NCI-H82 treated with DMSO at 0.1 percent for 48 hours (cell line): ENCODE data around the gene NLGN3.

Experiments used
- DNase-seq: peaks from one replicate; lab custom pipeline; 2025; ENCODE audit not compliant: unreplicated experiment; lab: John Stamatoyannopoulos, UW

NLGN3 gene

GRCh38 chrX:71118032-71118984 lies 26.3 kb upstream of the NLGN3 start, which contains the start of gene MED12:
TSS of gene MED12 (plus strand) at chrX:71118596. CDS start at chrX:71118755, 159 bp downstream.
- DNase-seq: peak; percentile 48

GRCh38 chrX:71118985-71119535 lies 25.6 kb upstream of the NLGN3 start:
- no peak for DNase-seq

- DNase-seq: no peak
Measured at GRCh38 chrX:71128166-71128833, 16.3 kb upstream of the NLGN3 start.

GRCh38 chrX:71128915-71129765 lies 15.5 kb upstream of the NLGN3 start:
- no peak for DNase-seq

DNA sequence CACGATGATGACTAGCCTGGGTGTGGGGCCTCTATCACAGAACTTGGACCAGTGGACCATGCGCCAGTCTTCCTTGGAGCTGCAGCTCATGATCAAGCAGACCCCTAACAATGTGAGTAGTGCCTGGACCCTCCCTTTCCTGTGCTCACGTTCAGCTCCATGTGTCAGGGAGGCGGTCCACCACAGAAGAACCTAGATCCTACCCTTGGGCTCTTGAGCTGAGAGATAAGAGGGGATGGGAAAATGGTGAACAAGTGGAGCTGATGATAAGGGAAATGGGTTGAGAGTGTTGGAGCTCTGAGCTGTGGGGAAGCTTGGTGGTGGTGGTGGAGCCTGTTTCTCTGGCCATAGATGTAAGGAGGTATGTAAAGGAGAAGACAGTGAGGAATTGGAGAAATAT lies 13.1 kb upstream of the NLGN3 start:
- DNase-seq: no peak

- DNase-seq: no peak
Measured at GRCh38 chrX:71140440-71140839, 4.2 kb upstream of the NLGN3 start.

DNA sequence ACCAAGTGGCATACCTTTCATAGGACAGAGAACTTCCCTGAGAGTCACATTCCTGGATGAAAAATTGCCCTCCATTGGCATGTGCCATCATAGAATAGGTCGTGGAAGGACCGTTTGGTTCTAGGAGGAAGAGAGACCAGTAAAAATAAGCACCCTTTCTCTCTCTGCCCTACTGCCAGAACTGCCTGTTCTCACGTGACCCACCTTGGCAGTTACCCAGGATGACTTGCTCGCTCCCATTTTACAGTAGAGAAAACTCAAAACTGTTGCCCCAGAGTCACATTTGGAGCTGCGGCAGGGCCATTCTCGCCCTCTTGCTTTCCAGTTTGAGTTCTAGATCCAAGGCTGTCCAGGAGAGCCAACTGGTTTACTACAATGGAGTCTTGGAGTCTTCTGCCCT lies 1.1 kb upstream of the NLGN3 start:
- DNase-seq: no peak

DNA sequence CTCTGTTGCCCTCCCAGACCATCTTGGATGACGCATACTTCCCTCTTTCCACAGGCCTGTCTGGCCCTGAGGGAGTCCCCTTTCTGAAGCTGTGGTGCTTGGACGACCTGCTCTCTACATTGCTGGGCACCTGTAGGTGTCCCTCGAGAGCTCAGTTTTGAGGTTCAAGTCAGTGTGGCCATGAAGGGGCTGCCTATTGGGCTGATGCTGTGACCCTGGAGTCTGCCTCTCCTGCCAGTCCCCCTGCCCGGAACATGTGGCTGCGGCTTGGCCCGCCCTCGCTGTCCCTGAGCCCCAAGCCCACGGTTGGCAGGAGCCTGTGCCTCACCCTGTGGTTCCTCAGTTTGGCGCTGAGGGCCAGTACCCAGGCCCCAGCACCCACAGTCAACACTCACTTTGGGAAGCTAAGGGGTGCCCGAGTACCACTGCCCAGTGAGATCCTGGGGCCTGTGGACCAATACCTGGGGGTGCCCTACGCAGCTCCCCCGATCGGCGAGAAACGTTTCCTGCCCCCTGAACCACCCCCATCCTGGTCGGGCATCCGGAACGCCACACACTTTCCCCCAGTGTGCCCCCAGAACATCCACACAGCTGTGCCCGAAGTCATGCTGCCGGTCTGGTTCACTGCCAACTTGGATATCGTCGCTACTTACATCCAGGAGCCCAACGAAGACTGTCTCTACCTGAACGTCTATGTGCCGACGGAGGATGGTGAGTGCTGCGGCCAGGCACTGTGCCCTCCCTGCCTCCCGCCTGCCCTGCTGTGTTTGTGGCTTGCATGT lies 3.0 kb downstream of the NLGN3 start:
- no peak for DNase-seq

GRCh38 chrX:71148278-71148663 lies 3.6 kb downstream of the NLGN3 start:
- DNase-seq: no peak

DNA sequence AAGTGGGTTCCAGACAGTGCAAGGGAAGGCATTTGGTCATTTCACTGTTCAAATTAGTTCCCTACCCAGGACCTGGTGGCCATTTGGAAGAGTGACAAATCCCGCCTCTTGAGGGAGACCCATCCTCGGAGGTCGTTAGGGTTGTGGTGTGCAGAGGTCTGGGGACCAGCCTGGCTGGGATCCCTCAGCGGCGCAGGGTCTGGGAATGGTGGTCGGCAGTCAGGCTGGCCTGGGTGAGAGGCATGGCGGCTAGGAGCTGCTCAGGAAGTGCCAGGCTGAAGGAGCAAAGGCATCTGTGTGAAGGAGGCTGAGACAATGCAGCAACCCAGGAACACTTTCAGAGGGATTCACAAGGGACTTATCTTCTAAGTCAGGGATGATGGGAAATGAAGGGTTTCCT lies 6.7 kb downstream of the NLGN3 start:
- no peak for DNase-seq

- DNase-seq: no peak
Measured at GRCh38 chrX:71154196-71154595, 9.6 kb downstream of the NLGN3 start.

DNA sequence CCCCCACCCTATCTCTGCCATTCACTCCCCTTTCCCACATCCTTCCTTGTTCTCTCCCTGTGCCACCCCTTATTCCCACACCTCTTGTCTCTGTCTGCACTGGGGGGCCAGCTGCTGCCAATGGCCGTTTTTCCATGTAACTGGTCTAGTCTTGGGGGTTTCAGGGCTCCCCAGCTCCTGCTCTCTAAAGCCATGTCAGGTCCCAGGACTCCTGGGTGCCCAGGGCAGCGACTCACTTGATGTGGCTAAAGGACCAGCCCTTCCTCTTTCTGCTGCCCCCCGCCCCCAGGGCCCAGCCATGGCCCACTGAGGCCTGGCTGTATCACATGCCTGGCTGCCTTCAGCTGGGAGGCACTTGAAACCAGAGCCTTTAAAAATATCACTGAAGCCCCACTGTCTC lies 10.0 kb downstream of the NLGN3 start:
- no peak for DNase-seq

DNA sequence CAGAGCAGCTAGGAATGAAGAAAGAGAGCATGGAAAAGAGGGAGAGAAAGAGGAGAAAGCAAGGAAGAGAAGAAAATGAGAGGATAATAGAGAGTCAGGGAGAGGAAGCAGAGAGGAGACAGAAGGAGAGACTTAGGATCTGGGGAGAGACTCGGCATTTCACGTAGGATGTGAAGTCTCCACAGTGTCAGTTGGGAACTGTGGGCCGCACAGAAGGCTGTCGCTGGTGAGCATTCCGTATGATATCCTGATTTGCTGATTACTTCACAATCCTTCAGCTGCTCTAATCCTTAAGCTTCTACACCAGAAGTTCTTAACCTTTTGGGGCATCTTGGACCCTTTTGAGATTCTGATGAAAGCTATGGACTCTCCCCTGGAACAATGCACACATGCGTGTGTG lies 14.0 kb downstream of the NLGN3 start:
- no peak for DNase-seq

DNA sequence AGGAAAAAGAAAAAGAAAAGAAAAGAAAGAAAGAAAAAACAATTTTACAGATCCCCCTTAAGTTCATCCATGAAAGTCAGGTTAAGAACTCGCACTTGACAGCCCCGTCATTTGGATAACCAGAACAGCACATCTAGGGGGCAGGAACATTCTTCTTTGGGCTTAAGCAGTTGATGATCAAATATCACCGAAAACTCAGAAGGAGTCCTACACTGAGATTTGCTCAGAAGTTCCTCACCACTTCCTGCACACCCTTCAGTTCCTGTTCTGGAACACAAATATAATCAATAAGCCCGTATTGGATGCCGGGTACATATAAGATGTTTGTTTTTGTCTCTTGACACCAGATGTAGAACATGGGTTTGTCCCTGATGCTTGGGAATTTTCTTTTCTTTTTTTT lies 14.7 kb downstream of the NLGN3 start:
- no peak for DNase-seq

DNA sequence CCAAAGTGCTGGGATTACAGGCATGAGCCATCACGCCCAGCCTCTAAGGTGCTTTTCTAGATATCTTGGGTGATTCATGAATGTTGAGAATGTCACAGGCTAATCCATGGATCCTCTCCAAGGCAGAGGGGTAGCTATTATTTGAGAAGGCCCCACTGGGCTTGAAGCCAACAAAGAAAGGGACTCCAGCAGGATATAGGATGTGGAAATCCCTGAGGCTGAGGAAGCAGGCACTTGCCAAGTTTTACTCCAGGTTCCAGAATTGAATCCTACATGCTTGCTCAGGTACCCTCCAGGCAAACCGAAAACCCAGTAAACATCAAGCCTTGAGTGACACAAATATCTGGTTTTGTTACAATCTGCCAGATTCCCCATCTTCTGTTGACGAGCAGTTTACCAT lies 15.8 kb downstream of the NLGN3 start:
- no peak for DNase-seq

GRCh38 chrX:71162981-71163380 lies 18.3 kb downstream of the NLGN3 start:
- no peak for DNase-seq

- no peak for DNase-seq
Measured at GRCh38 chrX:71164071-71164470, 19.4 kb downstream of the NLGN3 start.

DNA sequence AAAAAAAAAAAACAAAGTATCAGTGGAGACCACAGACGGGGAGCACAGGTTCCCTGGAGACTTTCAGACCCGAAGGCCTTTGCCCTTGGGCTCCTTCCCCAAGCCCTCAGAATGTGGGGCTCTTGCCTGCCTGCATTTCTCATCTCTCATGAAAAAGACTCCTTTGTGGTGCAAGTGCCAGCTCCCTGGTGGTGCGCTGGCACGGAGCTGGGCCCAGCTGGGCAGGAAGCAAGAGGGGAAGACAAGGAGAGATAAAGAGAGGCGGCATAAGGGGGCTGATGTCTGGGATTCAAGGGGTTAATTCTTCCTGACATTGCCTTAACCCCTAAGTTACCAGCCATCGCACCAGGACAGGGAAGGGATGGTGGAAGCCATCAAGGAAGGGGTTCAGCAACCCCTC lies 21.8 kb downstream of the NLGN3 start:
- DNase-seq: no peak

GRCh38 chrX:71167031-71167781 lies 22.6 kb downstream of the NLGN3 start:
- DNase-seq: no peak

- DNase-seq: no peak
Measured at GRCh38 chrX:71168134-71168533, 23.5 kb downstream of the NLGN3 start.
